Stimulated activated CD4-positive, alpha-beta T cell treated with anti-CD3 and anti-CD28 coated beads, TNF-alpha, amount 100 ng/mL, for 24 hours (primary cell): ENCODE results near the gene TAS2R40.
"Not testable (repeated sequence)": the region's sequence is repeated elsewhere in the genome, so short reads cannot be mapped to it uniquely, and the experiment has no call there.

Experiments used
- DNase-seq, 3 experiments: peaks; one replicate each; pipeline ENCODE4 v3.0.0-alpha.2; 2020; ENCODE audit warnings: low read depth in 3 of 3

Gene TAS2R40

DNA sequence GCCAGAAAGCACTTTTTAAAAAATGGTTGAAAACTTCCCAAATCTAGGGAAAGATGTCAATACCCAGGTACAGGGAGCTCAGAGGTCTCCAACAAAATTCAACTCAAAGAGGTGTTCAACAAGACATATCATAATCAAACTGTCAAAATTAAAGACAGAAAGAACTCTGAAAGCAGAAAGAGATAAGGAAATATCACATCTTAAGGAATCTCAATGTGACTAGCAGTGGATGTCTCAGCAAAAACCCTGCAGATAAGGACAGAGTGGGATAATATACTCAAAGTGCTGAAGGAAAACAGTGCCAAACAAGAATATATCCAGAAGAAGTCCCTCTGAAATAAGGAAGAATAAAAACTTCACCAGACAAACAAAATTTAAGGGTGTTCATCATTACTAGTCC is 28.4 kb downstream of the TAS2R40 start:
- no peak for DNase-seq

DNA sequence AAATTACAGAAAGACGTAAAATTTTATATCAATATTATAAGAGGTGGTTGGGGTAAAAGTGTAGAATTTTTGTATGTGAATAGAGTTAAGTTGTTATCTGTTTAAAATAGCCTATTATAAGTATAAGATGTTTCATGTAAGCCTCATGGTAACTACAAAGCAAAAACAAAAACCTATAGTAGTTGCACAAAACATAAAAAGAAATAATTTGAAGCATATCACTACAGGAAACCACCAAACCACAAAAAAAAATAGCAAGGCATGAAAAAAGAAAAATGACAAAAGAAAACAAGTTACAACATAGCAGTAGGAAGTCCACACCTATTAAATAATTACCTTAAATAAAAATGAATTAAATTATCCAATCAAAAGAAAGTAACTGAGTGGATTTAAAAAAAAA is 29.0 kb downstream of the TAS2R40 start:
- no peak for DNase-seq

DNA sequence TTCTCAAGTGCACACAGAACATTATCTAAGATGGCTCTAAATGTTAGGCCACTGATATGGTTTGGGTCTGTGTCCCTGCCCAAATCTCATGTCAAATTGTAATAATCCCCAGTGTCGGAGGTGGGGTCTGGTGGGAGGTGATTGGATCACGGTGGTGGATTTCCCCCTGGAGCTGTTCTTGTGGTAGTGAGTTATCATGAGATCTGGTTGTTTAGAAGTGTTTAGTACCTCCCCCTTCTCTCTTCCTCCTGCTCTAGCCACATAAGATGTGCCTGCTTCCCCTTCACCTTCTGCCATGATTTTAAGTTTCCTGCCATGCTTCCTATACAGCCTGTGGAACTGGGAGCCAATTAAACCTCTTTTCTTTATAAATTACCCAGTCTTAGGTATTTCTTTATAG is 30.2 kb downstream of the TAS2R40 start:
- no peak for DNase-seq

DNA sequence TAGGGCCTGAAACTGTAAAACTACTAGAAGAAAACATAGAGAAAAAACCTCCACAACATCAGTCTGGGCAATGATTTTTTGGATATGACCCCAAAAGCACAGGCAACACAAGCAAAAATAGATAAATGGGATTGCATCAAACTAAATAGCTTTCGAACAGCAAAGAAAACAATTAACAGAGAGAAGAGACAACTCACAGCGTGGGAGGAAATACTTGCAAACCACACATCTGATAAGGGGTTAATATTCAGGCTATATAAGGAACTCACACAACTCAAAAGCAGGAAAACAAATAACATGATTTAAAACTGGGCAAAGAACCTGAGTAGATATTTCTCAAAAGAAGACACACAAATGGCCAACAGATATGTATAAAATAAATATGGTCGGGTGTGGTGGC is 33.7 kb downstream of the TAS2R40 start:
- DNase-seq = no peak

DNA sequence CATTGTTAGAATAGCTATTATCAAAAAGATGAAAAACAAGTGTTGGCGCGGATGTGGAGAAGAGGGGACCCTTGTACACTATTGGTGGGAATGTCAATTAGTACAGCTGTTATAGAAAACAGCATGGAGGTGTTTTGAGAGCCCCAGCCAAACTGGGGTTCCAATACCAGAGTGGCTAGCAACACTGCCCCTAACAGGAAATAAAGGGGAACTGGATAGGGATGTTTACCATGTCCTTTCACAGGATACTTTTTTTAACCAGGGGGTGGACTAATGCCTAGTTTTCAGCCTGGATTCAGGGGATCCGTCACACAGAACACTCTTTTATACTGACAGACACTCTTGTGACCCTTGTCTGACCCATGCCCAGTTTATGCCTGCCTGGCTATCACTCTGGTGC is 34.5 kb downstream of the TAS2R40 start:
- DNase-seq = no peak

DNA sequence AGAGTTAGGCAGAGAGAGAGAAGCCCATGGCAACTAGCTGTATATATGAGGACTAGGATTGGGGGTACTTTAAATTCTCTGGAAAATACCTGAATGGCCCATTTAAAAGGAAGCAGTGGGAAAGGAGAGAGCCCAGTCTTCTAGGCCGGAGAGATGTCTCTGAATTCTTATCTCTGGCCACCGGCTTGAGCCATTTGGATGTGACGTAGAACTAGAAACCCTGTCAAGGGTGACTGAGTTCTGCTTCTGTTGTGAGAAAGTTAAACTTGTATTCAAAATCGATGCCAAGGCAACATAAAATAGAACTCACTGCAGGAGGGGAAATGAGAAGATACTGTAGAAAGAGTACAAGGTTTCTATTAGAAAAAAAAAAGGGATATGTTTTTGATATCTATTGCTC is 35.1 kb downstream of the TAS2R40 start:
- no peak for DNase-seq

DNA sequence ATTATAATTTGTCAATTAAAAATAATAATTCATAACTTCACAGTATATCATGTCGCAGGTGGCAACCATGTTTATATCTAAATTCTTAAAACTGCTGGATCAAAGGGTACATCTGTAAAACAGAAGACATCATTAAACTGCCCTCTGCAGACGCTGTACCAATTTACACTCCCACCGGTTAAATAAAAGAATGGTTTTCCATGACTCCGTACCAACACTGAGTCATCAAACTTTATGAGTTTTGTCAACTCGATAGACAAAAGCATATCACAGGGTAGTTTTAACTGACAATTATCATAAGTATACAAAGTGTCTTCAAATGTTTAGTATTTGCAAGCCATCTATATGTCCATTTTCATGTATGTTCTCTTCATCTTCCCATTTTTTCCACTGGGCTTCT is 35.7 kb downstream of the TAS2R40 start:
- DNase-seq = no peak

DNA sequence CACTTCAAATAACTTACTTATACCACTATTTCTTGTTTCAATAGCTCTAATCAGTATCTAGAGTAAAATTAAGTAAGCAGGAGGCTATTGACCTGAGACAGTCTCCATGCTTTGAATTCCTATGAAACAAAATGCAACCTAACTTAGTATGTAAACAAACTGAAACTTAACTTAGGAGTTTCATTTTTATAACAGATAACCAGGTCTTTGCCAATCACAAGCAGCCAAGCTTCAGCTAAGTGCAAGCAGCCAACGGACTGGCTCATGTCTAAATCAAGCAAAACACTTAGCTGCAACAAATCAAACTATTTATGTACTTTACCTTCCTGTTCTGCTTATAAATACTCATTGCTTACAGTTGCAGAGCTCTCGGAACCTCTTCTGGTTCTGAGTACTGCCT is 37.0 kb downstream of the TAS2R40 start:
- no peak for DNase-seq

DNA sequence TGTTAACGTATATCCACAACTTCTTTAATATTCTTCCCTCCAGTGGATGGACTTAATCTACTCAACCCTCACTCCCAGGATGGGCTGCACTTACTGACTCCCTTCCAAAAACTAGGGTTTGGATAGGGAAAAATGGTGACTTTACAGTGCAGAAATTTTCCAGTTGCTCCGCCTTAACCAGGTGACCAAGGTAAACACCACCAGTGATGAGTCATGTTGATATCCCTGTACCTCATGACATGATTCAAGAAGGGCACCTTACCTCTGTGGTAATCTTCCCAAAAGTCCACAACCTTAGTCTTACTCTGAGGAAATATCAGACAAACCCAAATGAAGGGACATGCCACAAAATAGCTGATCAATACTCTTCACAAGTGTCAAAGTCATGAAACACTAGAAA is 37.9 kb downstream of the TAS2R40 start:
- DNase-seq = no peak

DNA sequence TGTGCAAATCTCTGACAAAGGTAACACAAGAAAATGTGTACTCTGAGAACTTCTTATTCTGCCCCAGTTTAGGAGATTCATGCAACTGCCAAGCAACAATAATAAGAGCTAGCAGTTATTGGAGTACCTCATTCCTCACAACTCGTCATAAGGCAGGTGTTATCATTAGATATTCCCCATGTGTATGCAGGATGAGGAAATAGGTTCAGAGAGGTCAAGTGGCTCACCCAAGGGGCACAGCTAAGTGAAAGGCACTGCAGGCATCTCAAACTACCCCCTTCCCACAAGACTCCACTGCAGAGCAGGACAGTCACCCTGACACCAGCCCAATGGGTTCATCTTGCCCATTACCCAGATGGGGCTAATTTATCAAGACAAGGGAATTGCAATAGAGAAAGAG is 40.1 kb downstream of the TAS2R40 start:
- no peak for DNase-seq

DNA sequence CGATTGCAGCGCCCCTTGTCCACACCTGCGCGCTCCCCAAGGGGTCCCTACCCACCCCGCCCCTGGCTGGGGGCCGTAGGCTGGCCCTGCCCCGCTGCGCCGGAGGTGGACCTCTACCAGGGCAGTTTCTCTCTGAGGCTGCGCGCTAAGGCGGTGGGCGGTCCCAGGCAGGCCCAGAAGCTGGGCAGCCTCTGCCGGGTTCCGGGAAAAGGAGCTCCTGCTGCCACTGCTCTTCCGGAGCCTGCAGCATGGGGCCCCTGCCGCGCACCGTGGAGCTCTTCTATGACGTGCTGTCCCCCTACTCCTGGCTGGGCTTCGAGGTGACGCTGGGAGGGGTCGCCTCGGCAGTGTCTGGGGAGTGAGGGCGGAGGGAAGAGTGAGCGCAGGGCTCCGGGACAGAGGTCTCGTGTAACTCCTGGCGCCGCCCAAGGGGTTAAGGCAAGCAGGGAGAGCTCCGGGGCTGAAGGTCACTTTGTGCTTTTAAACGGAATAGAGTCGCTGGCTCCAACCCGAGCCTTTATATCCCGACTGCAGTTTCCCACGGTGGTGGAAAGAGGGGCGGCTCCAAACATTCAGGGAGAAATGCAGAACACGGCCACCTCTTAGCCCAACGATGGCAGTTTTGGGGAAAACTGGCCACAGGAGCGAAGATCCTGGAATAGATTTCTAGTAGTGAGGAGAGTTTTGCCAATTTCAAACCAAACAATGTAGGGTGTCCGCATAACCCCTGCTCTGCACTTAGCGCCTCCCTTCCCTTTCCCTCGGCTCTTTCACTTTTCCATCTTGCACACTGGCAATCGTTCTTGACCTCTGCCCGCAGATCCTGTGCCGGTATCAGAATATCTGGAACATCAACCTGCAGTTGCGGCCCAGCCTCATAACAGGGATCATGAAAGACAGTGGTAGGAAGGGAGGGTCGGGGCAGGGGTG is 41.7 kb downstream of the TAS2R40 start, which contains the start of gene GSTK1:
Gene GSTK1, plus strand, starts transcription at position 176 of the 930 bp plus-strand sequence. Its CDS starts 73 bp downstream, at position 249.
- DNase-seq = peak; percentile 62 to 85 (median 71)

DNA sequence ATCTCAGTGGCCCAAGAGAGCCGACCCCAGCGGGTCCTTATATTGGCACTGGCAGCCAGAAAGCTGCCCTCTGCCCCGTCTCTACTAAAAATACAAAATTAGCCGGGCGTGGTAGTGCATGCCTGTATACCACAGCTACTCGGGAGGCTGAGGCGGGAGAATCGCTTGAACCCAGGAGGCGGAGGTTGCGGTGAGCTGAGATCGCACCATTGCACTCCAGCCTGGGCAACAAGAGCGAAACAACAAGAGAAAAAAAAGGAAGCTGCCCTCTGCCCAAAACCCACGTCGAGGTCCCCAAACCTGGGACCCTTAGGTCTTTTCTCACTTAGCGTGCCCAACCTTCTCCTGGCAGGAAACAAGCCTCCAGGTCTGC is 42.3 kb downstream of the TAS2R40 start:
- DNase-seq = not testable (repeated sequence)

DNA sequence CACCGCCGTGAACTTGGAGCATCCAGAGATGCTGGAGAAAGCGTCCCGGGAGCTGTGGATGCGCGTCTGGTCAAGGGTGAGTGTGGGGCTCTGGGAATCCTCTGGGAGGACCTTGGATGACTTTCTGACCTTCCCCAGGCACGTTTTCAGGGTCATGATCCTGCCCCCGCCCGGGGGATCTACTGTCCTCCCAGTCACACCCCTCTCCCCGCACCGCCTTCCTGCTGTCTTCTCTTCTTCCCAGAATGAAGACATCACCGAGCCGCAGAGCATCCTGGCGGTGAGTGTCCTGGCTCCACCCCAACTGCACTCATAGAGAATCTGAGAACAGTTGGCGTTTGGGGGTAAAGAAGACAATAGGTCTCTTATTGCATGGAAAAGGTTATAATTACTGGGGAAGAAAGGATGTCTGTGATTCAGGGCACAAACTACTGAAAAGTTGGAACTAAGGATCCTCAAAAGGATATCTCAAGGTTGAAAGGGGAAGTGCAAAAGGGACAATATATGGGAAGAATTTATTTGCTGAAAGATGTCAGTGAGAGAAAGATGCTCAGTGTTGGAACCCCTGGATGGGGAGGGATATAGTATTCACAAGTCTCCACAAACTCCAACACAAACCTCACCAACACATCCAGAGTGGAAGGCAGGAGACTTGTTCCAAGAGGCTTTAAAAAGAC is 43.3 kb downstream of the TAS2R40 start:
- DNase-seq = no peak

DNA sequence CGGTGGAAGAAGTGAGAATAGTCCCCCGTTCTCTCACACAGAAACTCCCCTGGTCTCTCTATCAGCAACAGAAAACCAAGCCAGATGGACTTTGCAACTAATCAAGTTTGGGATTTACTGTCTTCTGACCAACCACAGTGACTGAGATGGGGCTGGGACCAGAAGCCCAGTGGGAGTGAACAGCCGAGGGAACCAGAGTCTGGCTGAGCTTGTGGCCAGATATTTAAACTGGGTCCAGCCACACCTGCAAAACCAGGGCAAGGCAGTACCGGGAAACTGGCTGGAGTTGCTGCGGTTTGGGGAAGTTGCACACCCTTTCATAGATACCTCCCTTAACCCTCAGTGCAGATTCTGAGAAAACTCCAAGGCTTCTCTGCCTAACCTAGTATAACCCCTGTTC is 47.4 kb downstream of the TAS2R40 start:
- no peak for DNase-seq

DNA sequence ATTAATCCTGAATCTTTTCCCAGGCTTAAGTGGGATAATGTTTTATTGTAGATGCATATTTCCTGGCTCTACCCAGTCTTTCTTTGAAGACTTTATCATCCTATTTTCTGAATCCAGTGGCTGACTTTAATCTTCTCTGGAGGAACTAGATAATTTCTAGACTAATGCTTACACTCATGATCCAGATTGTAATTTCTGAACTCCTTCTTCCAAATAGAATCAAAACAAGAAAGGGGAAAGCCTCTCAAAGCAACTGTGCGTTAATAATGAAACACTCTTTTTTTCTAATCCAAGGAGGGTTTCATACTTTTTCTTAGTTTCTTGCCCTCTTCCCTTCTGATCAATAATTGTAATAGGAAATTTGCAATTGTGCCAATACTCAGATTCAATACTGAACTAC is 49.4 kb downstream of the TAS2R40 start:
- DNase-seq = no peak
